GM19324 (cell line): Measurements from ENCODE around the gene NEU3.
"Not testable (repeated sequence)": the region's sequence is repeated elsewhere in the genome, so short reads cannot be mapped to it uniquely, and the experiment has no call there.

Experiments
- ATAC-seq: cut with Tn5 transposase; IDR thresholded peaks from one replicate; pipeline ENCODE4 v1.9.1; 2021; ENCODE audit warnings: mild to moderate bottlenecking, moderate library complexity; ENCODE audit not compliant: unreplicated experiment, low FRiP score

NEU3 gene

DNA sequence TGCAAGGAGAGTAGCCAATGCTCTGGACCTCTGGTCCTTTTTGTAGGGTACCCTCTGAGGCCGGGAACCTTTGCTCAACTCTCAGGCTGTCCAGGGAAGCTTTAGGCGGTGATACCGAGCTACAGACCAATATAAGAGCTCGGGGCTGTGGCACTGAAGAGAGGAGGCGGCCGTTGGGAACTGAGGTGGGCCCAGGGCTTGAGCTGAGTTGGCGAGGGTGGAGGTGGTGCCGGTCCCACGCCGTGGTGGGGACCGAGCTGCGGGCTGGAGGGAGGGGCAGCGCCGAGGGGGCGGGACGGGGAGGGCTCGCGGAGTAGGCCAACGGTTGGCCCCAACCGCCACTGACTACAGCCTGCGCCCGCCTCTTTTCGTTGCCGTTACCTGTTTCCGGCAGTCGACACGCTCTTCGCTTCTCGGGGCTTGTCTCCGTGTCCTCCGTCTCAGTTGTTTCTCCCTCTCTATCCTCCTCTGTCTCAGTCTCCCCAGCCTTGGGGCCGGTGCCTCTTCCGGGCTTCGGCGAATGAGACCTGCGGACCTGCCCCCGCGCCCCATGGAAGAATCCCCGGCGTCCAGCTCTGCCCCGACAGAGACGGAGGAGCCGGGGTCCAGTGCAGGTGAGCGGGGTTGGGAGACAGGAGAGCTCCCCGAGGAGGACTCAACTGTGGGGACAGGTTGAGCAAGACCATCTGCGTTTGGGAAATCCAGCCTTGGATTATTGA lies at the start of gene NEU3:
NEU3 (plus strand) TSS at position 393 of the 719 bp plus-strand sequence; CDS start at position 521, 128 bp downstream.
- peak; percentile 87 for ATAC-seq

- ATAC-seq, result no peak
Observed at GRCh38 chr11:74941492-74941891, 47.2 kb upstream of the NEU3 start.

GRCh38 chr11:74942073-74942759 lies 46.5 kb upstream of the NEU3 start:
- ATAC-seq, result no peak

DNA sequence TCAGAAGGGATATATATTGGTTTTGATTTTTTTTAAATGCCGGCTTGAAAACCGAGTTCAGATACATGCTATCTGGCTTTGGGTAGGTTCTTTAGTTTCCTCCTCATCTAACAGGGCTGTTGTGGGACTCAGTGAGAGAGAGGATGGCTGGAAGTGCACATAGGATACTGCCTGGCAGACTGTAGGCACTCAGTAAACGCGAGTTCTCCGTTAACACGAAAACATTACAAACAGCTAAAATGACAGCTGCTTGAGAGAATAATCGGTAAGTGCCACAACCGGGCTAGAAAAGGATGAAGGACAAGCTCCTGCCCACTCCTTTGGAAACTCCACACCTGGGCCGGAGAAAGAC lies 40.2 kb upstream of the NEU3 start:
- peak; percentile 6 for ATAC-seq

GRCh38 chr11:74948898-74949752 lies 39.6 kb upstream of the NEU3 start, which contains the start of the genes SPCS2 and XRRA1:
Gene SPCS2 (plus strand): TSS chr11:74949266. CDS start chr11:74949286, 20 bp downstream.
Gene XRRA1 (minus strand): TSS chr11:74949091. CDS start chr11:74940878, 8,213 bp downstream.
- peak; percentile 87 for ATAC-seq

GRCh38 chr11:74949753-74950137 lies 39.0 kb upstream of the NEU3 start:
- ATAC-seq, result no peak

DNA sequence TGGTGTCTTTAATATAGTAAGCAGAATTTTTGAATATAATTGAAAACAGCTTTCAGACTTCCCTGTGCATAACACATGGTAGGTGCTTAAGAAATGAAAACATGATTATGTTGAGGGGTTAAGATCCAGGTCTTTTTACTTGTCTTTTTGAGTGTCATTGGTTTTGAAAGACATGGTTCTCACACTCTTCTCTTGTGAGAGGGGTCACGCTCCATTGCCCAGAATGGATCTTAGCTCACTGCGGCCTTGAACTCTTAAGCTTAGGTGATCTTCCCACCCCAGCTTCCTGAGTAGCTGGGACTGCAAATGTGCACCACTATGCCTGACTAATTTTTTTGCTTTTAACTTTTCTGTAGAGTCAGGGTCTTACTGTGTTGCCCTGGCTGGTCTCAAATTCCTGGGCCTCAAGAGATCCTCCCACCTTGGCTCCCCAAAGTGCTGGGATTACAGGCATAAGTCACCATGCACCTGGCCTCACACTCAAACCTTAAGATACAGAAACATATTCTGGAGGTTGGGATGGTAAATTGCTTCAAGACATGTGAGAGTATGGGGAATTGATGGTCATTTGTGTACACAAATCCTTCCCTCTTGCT lies 38.3 kb upstream of the NEU3 start:
- ATAC-seq, result no peak

GRCh38 chr11:74951226-74951625 lies 37.5 kb upstream of the NEU3 start:
- ATAC-seq, result no peak

GRCh38 chr11:74952752-74953151 lies 36.0 kb upstream of the NEU3 start:
- no peak for ATAC-seq

GRCh38 chr11:74953451-74953850 lies 35.3 kb upstream of the NEU3 start:
- no peak for ATAC-seq

DNA sequence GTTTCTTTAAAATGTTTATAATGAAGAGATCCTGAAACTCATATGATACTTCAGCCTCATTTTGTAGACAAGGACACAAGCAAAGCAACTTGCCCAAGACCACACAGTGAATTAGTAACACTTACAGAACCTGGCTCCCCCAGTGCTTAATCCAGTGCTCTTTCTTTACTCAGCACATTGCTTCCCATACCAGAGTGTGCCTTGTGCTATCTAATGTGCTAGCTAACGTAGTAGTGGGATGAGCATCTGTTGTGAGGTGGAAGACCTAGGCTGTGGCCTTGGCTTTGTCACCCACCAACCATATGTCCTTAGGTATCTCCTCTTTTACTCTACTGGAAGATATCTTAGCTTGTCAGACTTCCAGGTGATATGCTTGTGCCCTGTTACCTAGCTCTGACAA lies 34.5 kb upstream of the NEU3 start:
- ATAC-seq, result no peak

DNA sequence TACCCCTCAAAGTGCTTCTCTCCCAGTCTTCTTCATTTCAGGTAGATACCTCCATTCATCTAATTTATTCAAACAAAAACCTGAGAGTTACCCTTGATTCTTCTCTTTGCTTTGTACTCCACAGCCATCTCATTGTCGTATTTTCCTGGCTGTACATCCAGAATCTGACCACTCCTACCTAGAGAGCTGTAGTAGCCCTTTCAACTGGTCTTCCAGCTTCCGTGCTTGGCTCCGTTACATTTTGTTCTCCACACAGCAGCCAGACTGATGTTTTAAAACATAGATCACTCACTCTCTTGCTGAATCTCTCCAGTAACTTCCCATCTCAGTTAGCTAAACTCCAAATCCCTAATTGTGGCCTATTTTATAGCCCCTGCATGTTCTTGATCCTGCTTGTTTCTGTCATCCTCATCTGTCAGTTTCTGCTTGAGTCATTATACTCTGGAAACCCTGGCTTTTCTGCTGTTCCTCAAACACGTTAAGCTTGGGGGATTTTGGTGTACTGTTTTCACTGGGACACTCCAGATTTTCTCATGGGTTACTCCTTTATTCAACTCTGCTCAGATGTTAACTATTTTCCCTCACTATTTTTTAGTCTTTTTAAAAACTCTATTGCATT lies 32.2 kb upstream of the NEU3 start:
- no peak for ATAC-seq

DNA sequence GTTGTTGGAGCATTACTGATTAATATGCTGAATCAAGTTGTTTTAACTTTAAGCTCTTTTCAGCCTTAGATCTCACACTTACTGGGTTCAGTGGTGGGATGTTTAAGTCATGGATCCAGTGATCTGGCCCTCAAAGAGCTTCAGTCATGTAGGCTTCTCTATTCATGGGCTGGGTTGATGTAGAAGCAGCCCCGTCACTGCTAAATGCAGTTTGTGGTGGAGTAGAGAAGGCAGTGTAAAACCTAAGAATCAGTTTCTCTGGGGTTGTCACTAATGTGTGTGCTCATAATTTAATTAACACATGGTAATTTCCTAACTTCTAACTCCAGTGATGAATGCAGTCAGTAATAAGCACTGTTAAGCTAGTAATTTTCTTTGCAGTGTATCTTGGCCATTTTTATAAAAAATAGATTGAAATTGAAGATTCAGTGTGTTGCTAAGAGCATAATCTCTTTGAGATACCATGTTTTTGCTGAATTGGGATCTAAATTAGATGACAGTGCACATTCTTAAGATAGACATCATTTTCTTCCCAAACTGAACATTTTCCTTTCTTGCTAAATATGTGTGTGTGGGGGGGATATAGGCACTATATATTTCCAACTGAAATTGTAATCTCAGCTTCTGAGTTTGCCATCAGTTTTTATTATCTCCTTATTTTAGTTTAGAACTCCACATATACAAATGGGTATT lies 30.6 kb upstream of the NEU3 start:
- no peak for ATAC-seq

GRCh38 chr11:74960128-74960527 lies 28.6 kb upstream of the NEU3 start:
- not testable (repeated sequence) for ATAC-seq

DNA sequence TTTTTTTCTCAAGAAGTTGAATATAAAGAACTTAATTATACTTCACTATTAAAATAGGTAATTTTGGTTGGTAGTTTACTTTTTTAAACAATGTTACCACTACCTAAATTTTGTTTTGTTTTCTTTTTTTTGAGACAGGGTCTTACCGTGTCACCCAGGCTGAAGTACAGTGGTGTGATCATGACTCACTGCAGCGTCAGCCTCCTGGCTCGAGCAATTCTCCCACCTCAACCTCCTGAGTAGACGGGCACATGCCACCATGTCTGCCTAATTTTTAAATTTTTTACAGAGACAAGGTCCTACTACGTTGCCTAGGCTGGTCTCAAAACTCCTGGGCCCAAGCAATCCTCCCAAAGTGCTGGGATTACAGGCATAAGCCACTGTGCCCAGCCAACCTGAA lies 22.1 kb upstream of the NEU3 start:
- no peak for ATAC-seq

DNA sequence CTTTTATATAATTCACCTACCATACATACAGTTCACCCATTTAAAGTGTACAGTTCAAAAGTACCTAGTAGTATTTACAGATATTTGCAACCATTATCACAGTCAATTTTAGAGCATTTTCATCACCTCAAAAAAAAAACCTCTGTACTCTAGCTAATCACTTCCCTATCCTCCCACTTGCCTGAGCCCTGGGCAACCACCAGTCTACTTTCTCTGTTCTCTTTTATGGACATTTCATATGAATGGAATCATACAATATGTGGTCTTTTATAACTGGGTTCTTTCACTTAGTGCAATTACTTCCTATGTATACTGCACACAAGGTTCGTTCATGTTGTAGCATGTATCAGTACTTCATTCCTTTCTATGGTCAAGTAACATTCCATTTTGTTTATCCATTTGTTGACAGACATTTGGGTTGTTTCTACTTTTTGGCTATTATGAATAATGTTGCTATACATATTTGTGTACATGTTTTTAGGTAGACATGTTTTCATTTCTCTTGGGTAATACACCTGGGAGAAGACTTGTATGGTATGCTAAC lies 17.8 kb upstream of the NEU3 start:
- no peak for ATAC-seq

DNA sequence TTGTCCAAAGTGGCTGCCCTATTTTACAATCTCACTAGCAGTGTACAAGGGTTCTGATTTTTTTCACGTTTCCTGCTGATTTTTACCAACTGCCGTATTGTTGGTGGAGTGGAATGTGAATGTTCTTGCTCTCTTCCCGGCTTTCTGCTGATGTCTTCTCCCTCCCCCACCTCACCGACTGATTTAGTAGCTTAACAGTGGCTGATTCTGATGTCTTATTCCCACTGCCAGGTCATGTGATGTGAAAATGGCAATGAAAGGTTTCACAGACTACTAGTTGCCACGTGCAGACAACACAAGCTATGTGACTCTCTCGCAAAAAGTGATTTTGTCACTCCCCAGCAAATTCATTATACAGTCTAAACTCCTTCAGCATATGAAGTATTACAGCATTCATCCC lies 17.3 kb upstream of the NEU3 start:
- no peak for ATAC-seq

DNA sequence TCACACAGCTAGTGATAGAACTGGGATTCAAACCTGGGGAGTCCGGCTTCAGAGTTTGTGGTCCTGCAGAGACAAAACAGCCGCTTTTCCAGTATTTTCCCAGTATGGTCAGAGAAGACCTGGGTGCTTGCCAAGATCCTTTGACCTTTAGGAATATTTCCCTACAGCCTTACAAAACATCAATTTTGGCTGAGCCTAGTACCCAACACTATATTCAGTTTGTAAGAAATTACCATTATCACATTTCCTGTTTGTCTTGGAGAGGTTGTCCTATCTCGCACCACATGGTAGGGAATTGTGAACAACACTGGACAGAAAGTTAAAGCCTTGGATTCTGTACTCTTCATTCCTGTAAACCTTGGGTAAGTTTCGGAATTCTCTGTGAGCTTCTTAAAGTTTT lies 10.7 kb upstream of the NEU3 start:
- no peak for ATAC-seq

GRCh38 chr11:74980634-74981033 lies 8.1 kb upstream of the NEU3 start:
- no peak for ATAC-seq
